ENCODE results near the gene RNASEH2A.
"Not testable (repeated sequence)": the region's sequence is repeated elsewhere in the genome, so short reads cannot be mapped to it uniquely, and the experiment has no call there.

Gene RNASEH2A

DNA sequence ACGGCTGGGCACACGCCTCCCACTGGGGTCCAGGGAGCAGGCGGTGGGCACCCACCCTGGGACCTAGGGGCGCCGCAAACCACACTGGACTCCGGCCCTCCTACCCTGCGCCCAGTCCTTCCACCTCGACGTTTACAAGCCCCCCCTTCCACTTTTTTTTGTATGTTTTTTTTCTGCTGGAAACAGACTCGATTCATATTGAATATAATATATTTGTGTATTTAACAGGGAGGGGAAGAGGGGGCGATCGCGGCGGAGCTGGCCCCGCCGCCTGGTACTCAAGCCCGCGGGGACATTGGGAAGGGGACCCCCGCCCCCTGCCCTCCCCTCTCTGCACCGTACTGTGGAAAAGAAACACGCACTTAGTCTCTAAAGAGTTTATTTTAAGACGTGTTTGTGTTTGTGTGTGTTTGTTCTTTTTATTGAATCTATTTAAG, 13.5 kb upstream of the RNASEH2A start:
- DNase-seq (ENCODE audit: insufficient read length, low spot score) (no peak), FAIRE-seq (no peak)

DNA sequence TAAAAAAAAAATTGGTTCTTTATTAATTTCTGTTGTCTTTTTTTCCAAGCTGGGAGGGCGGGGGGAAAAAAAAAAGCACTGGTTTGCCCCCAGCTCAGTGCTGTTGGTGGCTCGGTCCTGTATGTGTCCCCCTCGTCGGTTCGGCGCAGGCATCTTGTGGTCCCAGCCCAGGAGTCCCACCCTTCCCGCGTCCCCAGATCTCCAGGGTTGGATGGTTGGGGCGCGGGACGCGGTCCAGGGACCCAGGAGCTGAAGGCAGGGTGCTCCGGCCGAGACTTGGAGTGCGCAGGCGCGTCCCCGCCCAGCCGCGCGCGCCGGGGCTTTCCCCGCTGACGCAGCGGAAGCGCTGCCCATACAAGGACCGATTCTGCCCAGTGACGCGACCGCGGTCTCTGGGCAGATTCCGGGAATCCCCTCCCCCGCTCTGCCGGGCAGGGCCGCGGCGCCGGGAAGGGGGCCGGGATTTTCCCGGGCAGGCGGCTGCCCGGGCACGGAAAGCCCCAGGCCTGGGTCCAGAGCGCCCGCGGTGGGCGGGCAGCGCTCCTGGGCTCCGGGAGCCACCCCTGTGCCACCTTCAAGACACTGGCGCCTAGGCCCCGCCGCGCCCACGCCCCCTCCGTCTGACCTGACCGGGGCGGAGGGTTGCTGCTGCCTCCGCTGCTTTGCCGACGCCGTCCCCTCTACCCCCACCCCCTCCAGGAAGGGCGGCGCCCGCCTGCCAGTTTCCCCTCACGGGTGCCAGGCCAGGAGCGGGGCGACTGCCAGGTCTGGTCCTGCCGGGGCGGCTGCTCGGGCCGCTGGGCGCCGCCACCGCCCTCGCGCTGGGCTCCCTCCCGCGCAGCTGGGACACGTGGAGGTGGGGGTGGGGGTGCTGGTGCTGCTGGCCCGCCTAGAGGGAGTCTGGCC, 12.8 kb upstream of the RNASEH2A start:
- FAIRE-seq (peak; percentile 74), DNase-seq (ENCODE audit: insufficient read length, low spot score) (peak; percentile 95)

- no peak for FAIRE-seq
- DNase-seq (ENCODE audit: insufficient read length, low spot score), result no peak
These were observed 12.0 kb upstream of the RNASEH2A start for GRCh38 chr19:12794196-12794941.

DNA sequence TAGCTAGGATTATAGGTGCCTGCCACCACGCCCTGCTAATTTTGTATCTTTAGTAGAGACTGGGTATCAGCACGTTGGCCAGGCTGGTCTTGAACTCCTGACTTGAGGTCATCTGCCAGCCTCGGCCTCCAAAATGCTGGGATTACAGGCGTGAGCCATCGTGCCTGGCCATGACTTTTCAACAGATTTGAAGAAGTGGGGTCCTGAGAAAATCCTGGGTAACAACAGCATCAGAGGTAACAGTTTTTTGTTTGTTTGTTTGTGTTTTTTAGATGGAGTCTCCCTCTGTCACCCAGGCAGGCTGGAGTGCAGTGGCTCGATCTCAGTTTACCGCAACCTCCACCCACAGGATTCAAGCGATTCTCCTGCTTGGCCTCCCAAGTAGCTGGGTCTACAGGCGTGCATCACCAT, 11.4 kb upstream of the RNASEH2A start:
- FAIRE-seq, result no peak

DNA sequence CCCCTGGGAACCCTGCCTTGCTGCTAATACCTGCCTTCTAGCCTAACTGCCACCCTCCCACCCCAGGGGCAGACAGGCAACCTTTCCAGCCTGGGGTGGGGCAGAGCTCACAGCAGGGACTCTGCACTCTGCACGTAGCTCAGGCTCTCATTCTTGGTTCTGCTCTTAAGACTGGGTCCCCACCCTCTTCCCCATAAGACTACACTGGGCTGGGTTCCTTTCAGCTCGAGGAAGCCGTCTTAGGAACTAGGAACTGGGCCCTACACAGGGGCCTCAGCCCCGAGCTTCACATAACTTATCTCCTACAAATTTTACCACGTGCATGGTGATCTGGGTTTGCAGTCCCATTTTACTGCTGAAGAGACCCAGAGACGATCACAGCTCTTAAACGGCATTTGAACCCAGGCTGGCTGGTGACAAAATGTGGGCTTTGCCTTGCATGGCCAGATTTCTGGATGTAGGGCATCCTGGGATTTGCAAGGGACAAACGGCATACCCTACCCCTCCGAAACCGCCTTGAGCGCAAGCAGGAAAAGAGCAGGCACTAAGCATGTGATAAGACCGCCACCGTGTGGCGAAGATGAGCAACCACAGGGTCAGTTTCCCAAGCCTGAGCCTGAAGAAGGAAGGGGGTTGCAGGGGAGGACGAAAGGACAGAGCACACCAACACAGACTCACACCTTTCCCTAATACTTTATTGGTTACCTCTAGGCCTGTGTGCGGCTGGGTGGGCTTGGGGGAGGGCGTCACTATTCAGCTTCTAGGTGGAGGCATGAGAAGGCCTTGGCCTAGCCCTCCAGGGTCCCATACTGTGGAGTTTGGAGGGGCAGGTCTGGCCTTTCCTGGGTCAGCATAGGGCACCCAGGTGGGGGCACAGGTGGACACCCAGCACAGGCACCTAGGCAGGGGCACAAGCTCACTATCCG, 10.0 kb upstream of the RNASEH2A start:
- FAIRE-seq (peak; percentile 87), DNase-seq (ENCODE audit: insufficient read length, low spot score) (no peak)

More for the DNA sequence above, 11.4 kb upstream of the RNASEH2A start:
- DNase-seq (ENCODE audit: insufficient read length, low spot score), result no peak

GRCh38 chr19:12797141-12797587, 9.2 kb upstream of the RNASEH2A start:
- no peak for FAIRE-seq
- DNase-seq (ENCODE audit: insufficient read length, low spot score), result no peak

DNA sequence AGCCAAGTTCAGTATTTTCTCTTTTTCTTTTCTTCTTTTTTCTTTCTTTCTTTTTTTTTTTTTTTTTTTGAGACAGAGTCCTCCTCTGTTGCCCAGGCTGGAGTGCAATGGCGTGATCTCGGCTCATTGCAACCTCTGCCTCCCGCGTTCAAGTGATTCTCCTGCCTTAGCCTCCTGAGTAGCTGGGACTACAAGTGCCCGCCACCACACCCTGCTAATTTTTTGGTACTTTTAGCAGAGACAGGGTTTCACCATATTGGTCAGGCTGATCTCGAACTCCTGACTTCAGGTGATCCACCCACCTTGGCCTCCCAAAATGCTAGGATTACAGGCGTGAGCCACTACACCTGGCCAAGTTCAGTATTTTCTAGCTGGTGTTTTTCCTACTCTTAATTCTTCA, 8.8 kb upstream of the RNASEH2A start:
- FAIRE-seq, result not testable (repeated sequence)

GRCh38 chr19:12799742-12800465, 6.5 kb upstream of the RNASEH2A start:
- FAIRE-seq (no peak), DNase-seq (ENCODE audit: insufficient read length, low spot score) (no peak)

More for the DNA sequence above, 8.8 kb upstream of the RNASEH2A start:
- not testable (repeated sequence) for DNase-seq (ENCODE audit: insufficient read length, low spot score)

GRCh38 chr19:12800466-12800770, 6.0 kb upstream of the RNASEH2A start:
- FAIRE-seq (no peak), DNase-seq (ENCODE audit: insufficient read length, low spot score) (no peak)

GRCh38 chr19:12800923-12801465, 5.4 kb upstream of the RNASEH2A start:
- DNase-seq (ENCODE audit: insufficient read length, low spot score), result no peak
- FAIRE-seq, result no peak

DNA sequence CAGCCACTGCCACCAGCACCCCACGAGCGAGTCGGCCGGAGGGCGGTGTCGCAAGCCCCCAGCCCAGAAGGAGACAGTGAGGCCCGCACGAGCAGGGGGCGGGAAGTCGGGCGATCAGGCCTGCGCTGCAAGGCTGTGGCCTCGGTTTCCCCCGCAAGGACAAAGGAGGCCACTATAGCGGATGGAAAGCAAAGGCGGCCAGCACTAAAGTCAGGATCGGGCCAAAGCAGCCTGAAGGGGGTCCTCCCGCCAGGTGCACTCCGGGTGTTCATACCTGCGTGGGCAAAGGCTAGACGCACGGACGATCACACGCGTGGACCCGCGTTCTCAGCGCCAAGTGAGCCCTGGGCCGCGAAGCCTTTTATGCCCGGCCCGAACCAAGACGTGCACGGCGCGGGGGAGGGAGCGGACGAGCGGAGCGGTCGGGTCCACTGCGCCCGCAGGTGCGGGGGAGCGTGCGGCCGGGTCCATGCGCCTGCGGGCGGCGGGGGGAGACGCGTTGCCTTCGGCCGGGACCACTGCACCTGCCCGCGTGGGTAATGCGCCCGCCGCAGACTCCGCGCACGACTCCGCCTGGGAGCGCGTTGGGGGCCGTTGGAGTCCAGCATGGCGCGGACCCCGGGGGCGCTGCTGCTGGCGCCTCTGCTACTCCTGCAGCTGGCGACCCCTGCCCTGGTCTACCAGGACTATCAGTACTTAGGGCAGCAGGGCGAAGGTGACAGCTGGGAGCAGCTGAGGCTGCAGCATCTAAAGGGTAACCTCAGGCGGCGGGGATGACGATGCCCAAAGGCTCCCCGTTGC, 4.7 kb upstream of the RNASEH2A start, which contains the start of the genes PRDX2 and THSD8:
TSS of gene PRDX2 (minus strand) at position 335 of the 801 bp plus-strand sequence. CDS start 539 bp downstream, outside the sequence.
TSS of gene THSD8 (plus strand) at position 604 of the 801 bp plus-strand sequence. CDS start at position 607, 3 bp downstream.
- no peak for DNase-seq (ENCODE audit: insufficient read length, low spot score)
- peak; percentile 33 for FAIRE-seq

GRCh38 chr19:12802267-12803106, 3.9 kb upstream of the RNASEH2A start:
- DNase-seq (ENCODE audit: insufficient read length, low spot score) (no peak), FAIRE-seq (no peak)

DNA sequence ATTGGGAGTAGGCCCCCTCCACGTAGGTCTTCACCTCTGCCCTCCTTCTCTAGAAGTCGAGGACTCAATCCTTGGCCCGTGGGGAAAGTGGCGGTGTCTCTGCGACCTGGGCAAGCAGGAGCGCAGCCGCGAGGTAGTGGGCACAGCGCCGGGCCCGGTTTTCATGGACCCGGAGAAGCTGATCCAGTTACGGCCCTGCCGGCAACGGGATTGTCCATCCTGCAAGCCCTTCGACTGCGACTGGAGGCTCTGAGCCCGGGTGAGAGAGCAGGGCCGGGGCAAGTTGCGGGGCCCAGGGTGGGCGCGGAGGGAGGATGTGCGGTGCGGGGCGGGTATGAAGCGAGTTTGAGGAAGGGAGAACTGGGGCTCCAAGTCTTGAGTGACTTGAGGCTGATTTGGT, 2.3 kb upstream of the RNASEH2A start:
- FAIRE-seq, result no peak
- DNase-seq (ENCODE audit: insufficient read length, low spot score), result no peak

GRCh38 chr19:12815088-12815487, 8.7 kb downstream of the RNASEH2A start:
- DNase-seq (ENCODE audit: insufficient read length, low spot score) (no peak), FAIRE-seq (no peak)

- not testable (repeated sequence) for DNase-seq (ENCODE audit: insufficient read length, low spot score); FAIRE-seq
These were observed 10.8 kb downstream of the RNASEH2A start for GRCh38 chr19:12817188-12817587.

DNA sequence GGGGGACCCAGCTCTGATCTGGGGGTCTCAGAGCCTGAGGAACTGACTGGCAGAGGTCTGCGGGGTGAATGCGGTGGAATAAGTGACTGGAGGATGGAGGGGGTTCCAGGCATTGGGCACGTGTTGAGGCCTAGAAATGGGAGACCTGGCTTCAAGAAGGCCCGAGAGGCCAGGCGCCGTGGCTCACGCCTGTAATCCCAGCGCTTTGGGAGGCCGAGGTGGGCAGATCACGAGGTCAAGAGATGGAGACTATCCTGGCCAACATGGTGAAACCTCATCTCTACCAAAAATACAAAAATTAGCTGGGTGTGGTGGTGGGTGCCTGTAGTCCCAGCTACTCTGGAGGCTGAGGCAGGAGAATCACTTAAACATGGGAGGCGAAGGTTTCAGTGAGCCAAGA, 11.4 kb downstream of the RNASEH2A start:
- not testable (repeated sequence) for FAIRE-seq; DNase-seq (ENCODE audit: insufficient read length, low spot score)

GRCh38 chr19:12821761-12822160, 15.4 kb downstream of the RNASEH2A start:
- no peak for FAIRE-seq

More at GRCh38 chr19:12821761-12822160, 15.4 kb downstream of the RNASEH2A start:
- no peak for DNase-seq (ENCODE audit: insufficient read length, low spot score)

Measured in HTR-8/SVneo (cell line).